MM.1S (cell line): Measurements from ENCODE around the gene ECHDC3.

Source experiments
- DNase-seq: peaks from one replicate; pipeline ENCODE4 v3.0.0-alpha.2; 2015
- H2AFZ ChIP-seq: fragments of 300-600 bp; sonication (generic); 2 replicates; pipeline ENCODE4 v1.6.0; 2016; ENCODE audit warnings: antibody characterized with exemption, low read length
- H3F3A ChIP-seq: fragments of 300-600 bp; sonication (generic); 2 replicates; pipeline ENCODE4 v1.6.1; 2016; ENCODE audit warnings: mild to moderate bottlenecking, antibody characterized with exemption, low read length, moderate library complexity, mixed read lengths; ENCODE audit not compliant: insufficient read depth
- H3K27ac ChIP-seq: fragments of 300-600 bp; sonication (generic); 2 replicates; pipeline ENCODE4 v1.5.1; 2016; ENCODE audit warnings: mild to moderate bottlenecking, low read length
- H3K27me3 ChIP-seq: fragments of 300-600 bp; sonication (generic); replicated peaks from 2 replicates; pipeline ENCODE4 v1.6.0; 2016; ENCODE audit warnings: low read length; ENCODE audit not compliant: insufficient read depth
- H3K36me3 ChIP-seq: fragments of 300-600 bp; sonication (generic); replicated peaks from 2 replicates; pipeline ENCODE4 v1.6.1; 2016; ENCODE audit warnings: mild to moderate bottlenecking, low read length, mixed read lengths; ENCODE audit not compliant: insufficient read depth
- H3K4me1 ChIP-seq: fragments of 300-600 bp; sonication (generic); 2 replicates; pipeline ENCODE4 v1.6.1; 2016; ENCODE audit warnings: low read length, mixed read lengths
- H3K4me2 ChIP-seq: fragments of 300-600 bp; sonication (generic); 2 replicates; pipeline ENCODE4 v1.6.0; 2016; ENCODE audit warnings: low read depth, low read length
- H3K4me3 ChIP-seq: fragments of 300-600 bp; sonication (generic); 2 replicates; pipeline ENCODE4 v1.5.1; 2016; ENCODE audit warnings: low read length, mixed read lengths
- H3K79me2 ChIP-seq: fragments of 300-600 bp; sonication (generic); 2 replicates; pipeline ENCODE4 v1.6.1; 2016; ENCODE audit warnings: mixed run types, low read length, mixed read lengths
- H3K9ac ChIP-seq: fragments of 300-600 bp; sonication (generic); 2 replicates; pipeline ENCODE4 v1.6.1; 2016; ENCODE audit warnings: low read length, mixed read lengths
- H3K9me2 ChIP-seq: fragments of 300-600 bp; sonication (generic); replicated peaks from 2 replicates; pipeline ENCODE4 v1.6.1; 2016; ENCODE audit warnings: mild to moderate bottlenecking, low read length, mixed read lengths; ENCODE audit not compliant: insufficient read depth
- H3K9me3 ChIP-seq: fragments of 300-600 bp; sonication (generic); replicated peaks from 2 replicates; pipeline ENCODE4 v1.6.1; 2016; ENCODE audit warnings: mild to moderate bottlenecking, low read length, mixed read lengths; ENCODE audit not compliant: insufficient read depth
- H4K20me1 ChIP-seq: fragments of 300-600 bp; sonication (generic); 2 replicates; pipeline ENCODE4 v1.6.1; 2016; ENCODE audit warnings: mild to moderate bottlenecking, low read length, moderate library complexity, mixed read lengths; ENCODE audit not compliant: insufficient read depth
- EZH2 ChIP-seq: fragments of 300-600 bp; sonication (generic); optimal IDR thresholded peaks from 2 replicates; pipeline ENCODE3; 2017; ENCODE audit warnings: low read depth, mild to moderate bottlenecking, antibody characterized with exemption, low read length, mixed read lengths
- EZH2phosphoT487 ChIP-seq: fragments of 300-600 bp; sonication (generic); IDR thresholded peaks from 2 replicates; pipeline ENCODE4 v1.6.1; 2018; ENCODE audit warnings: antibody characterized with exemption, low read length
- TF ChIP-seq, protein P1 (sequence below): fragments of 300-600 bp; sonication (generic); IDR thresholded peaks from 2 replicates; pipeline ENCODE4 v1.5.1; 2016; ENCODE audit warnings: antibody characterized with exemption, low read length, mixed read lengths

The ECHDC3 gene

GRCh38 chr10:11741608-11742007, 574 bp upstream of the ECHDC3 start:
- Histone ChIP-seq H3K9ac (no peak overlapping the region), H3K79me2 (no peaks in the 10 kb centered on the region), H2AFZ (no peak overlapping the region), H3K4me3 (peak overlapping the region; percentile 44), H3K27me3 (no peaks in the 10 kb centered on the region; the same call in 1 of the 2 replicates), H3K27ac (no peak overlapping the region), H4K20me1 (no peaks in the 10 kb centered on the region), H3K9me3 (no peaks in the 10 kb centered on the region), H3F3A (no peaks in the 10 kb centered on the region), H3K9me2 (no peaks in the 10 kb centered on the region), H3K36me3 (no peaks in the 10 kb centered on the region), H3K4me1 (no peaks in the 10 kb centered on the region), H3K4me2 (peak overlapping the region; percentile 48; the same call in 1 of the 2 replicates)
- TF ChIP-seq, protein P1, sequence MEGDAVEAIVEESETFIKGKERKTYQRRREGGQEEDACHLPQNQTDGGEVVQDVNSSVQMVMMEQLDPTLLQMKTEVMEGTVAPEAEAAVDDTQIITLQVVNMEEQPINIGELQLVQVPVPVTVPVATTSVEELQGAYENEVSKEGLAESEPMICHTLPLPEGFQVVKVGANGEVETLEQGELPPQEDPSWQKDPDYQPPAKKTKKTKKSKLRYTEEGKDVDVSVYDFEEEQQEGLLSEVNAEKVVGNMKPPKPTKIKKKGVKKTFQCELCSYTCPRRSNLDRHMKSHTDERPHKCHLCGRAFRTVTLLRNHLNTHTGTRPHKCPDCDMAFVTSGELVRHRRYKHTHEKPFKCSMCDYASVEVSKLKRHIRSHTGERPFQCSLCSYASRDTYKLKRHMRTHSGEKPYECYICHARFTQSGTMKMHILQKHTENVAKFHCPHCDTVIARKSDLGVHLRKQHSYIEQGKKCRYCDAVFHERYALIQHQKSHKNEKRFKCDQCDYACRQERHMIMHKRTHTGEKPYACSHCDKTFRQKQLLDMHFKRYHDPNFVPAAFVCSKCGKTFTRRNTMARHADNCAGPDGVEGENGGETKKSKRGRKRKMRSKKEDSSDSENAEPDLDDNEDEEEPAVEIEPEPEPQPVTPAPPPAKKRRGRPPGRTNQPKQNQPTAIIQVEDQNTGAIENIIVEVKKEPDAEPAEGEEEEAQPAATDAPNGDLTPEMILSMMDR: no peak
- no peak for TF ChIP-seq EZH2phosphoT487
- no peak for TF ChIP-seq EZH2
- DNase-seq: no peak

GRCh38 chr10:11742779-11743298, 657 bp downstream of the ECHDC3 start:
- no peak overlapping the region for H2AFZ ChIP-seq
- no peak overlapping the region for H3K4me2 ChIP-seq
- no peak overlapping the region for H3K9ac ChIP-seq
- H3K9me3 ChIP-seq: no peaks in the 10 kb centered on the region
- no peaks in the 10 kb centered on the region for H3K4me1 ChIP-seq
- no peaks in the 10 kb centered on the region for H3K9me2 ChIP-seq
- H3K4me3 ChIP-seq: no peak overlapping the region
- no peaks in the 10 kb centered on the region; the same call in 1 of the 2 replicates for H3K27me3 ChIP-seq
- H3K36me3 ChIP-seq: no peaks in the 10 kb centered on the region
- TF ChIP-seq, protein P1: no peak
- no peak overlapping the region for H3K27ac ChIP-seq
- H3F3A ChIP-seq: no peaks in the 10 kb centered on the region
- DNase-seq: no peak
- no peaks in the 10 kb centered on the region for H3K79me2 ChIP-seq
- H4K20me1 ChIP-seq: no peaks in the 10 kb centered on the region

GRCh38 chr10:11743461-11744338, 1.5 kb downstream of the ECHDC3 start:
- DNase-seq: no peak
- H3K4me2 ChIP-seq: no peak overlapping the region
- no peak overlapping the region for H3K9ac ChIP-seq

More at GRCh38 chr10:11743461-11744338, 1.5 kb downstream of the ECHDC3 start:
- Histone ChIP-seq H3K27me3 (no peaks in the 10 kb centered on the region; the same call in 1 of the 2 replicates), H3K79me2 (no peaks in the 10 kb centered on the region), H3K4me3 (no peak overlapping the region), H3F3A (no peaks in the 10 kb centered on the region), H2AFZ (no peak overlapping the region), H4K20me1 (no peaks in the 10 kb centered on the region), H3K4me1 (no peaks in the 10 kb centered on the region), H3K9me3 (no peaks in the 10 kb centered on the region), H3K27ac (no peak overlapping the region), H3K36me3 (no peaks in the 10 kb centered on the region), H3K9me2 (no peaks in the 10 kb centered on the region)
- TF ChIP-seq EZH2phosphoT487 (no peak), EZH2 (no peak)
- TF ChIP-seq, protein P1: no peak
